Measurements from ENCODE around the gene NPAS2.

- TF ChIP-seq CTCF (conservative IDR thresholded peaks at IDR 0.05 in 1 of 2, IDR thresholded peaks at IDR 0.05 in 1 of 2; ENCODE audit: extremely low read depth in 1 of 2, insufficient read depth in 1 of 2, low read depth in 1 of 2, low read length in 2 of 2) = no peak
- no peak for TF ChIP-seq EZH2 (IDR thresholded peaks at IDR 0.05; ENCODE audit: borderline replicate concordance, low read length)
Measured at GRCh38 chr2:101040761-101041160, 220.8 kb downstream of the NPAS2 start.

Measured in mammary epithelial cell (primary cell).